HG03097 (cell line): ENCODE measurements around the gene PACS2.
"Not testable (repeated sequence)": the region's sequence is repeated elsewhere in the genome, so short reads cannot be mapped to it uniquely, and the experiment has no call there.

Source experiments
- ATAC-seq: cut with Tn5 transposase; IDR thresholded peaks from one replicate; pipeline ENCODE4 v1.9.1; 2021; ENCODE audit not compliant: unreplicated experiment, low FRiP score

Gene PACS2

GRCh38 chr14:105314287-105315200 lies at the start of gene PACS2:
Gene PACS2, plus strand, starts transcription at chr14:105314748. Its CDS starts 171 bp downstream, at chr14:105314919.
- ATAC-seq = peak; percentile 64

GRCh38 chr14:105267820-105268548 lies 46.6 kb upstream of the PACS2 start:
- no peak for ATAC-seq

GRCh38 chr14:105268736-105269354 lies 45.7 kb upstream of the PACS2 start:
- no peak for ATAC-seq

GRCh38 chr14:105269405-105269804 lies 45.1 kb upstream of the PACS2 start:
- ATAC-seq = no peak

- ATAC-seq = no peak
Measured at GRCh38 chr14:105271224-105271890, 43.2 kb upstream of the PACS2 start.

- no peak for ATAC-seq
Measured at GRCh38 chr14:105272623-105273022, 41.9 kb upstream of the PACS2 start.

- no peak for ATAC-seq
Measured at GRCh38 chr14:105273062-105273461, 41.5 kb upstream of the PACS2 start.

GRCh38 chr14:105274637-105275036 lies 39.9 kb upstream of the PACS2 start:
- ATAC-seq = no peak

- no peak for ATAC-seq
Measured at GRCh38 chr14:105275267-105275946, 39.1 kb upstream of the PACS2 start.

- not testable (repeated sequence) for ATAC-seq
Measured at GRCh38 chr14:105277448-105277847, 37.1 kb upstream of the PACS2 start.

GRCh38 chr14:105279642-105280361 lies 34.7 kb upstream of the PACS2 start:
- no peak for ATAC-seq

- no peak for ATAC-seq
Measured at GRCh38 chr14:105280525-105280924, 34.0 kb upstream of the PACS2 start.

GRCh38 chr14:105281371-105282097 lies 33.0 kb upstream of the PACS2 start:
- ATAC-seq = no peak

GRCh38 chr14:105282098-105282725 lies 32.3 kb upstream of the PACS2 start:
- ATAC-seq = no peak

- ATAC-seq = no peak
Measured at GRCh38 chr14:105283028-105283427, 31.5 kb upstream of the PACS2 start.

GRCh38 chr14:105283899-105284298 lies 30.6 kb upstream of the PACS2 start:
- no peak for ATAC-seq

- no peak for ATAC-seq
Measured at GRCh38 chr14:105285174-105285573, 29.4 kb upstream of the PACS2 start.

GRCh38 chr14:105286759-105287144 lies 27.8 kb upstream of the PACS2 start:
- no peak for ATAC-seq
